SU-DHL-6 (cell line): ENCODE data around the gene ERN1.

Source experiments
- H2AFZ ChIP-seq: fragments of 200-600 bp; sonication (generic); 2 replicates; pipeline ENCODE4 v1.6.1; 2014; ENCODE audit warnings: low read depth, mild to moderate bottlenecking, moderate library complexity, mixed read lengths, antibody characterized with exemption, low read length; ENCODE audit not compliant: severe bottlenecking
- H3F3A ChIP-seq: fragments of 200-600 bp; shearing (Covaris generic); 2 replicates; pipeline ENCODE4 v1.6.0; 2016; ENCODE audit warnings: antibody characterized with exemption, mild to moderate bottlenecking; ENCODE audit not compliant: insufficient read depth
- H3K27ac ChIP-seq: fragments of 200-600 bp; sonication (generic); 2 replicates; pipeline ENCODE4 v1.5.1; 2016; ENCODE audit warnings: low read depth, mild to moderate bottlenecking, low read length, moderate library complexity, mixed read lengths
- H3K27me3 ChIP-seq: fragments of 200-600 bp; sonication (generic), shearing (Covaris generic); 2 replicates; pipeline ENCODE4 v1.6.0; 2014; ENCODE audit warnings: mild to moderate bottlenecking, low read length
- H3K36me3 ChIP-seq: fragments of 200-600 bp; sonication (generic); 2 replicates; pipeline ENCODE4 v1.6.1; 2014; ENCODE audit warnings: mild to moderate bottlenecking, low read length, mixed read lengths
- H3K4me2 ChIP-seq: fragments of 300-600, 200-600 bp; shearing (Covaris generic), sonication (generic); 2 replicates; pipeline ENCODE4 v1.6.0; 2014; ENCODE audit warnings: low read length, low read depth, mild to moderate bottlenecking; ENCODE audit not compliant: poor library complexity, severe bottlenecking
- H3K4me3 ChIP-seq: fragments of 200-600 bp; sonication (generic); 2 replicates; pipeline ENCODE4 v1.5.1; 2014; ENCODE audit warnings: antibody characterized with exemption, low read length, mild to moderate bottlenecking, mixed read lengths; ENCODE audit not compliant: insufficient read depth, poor library complexity, severe bottlenecking
- H3K79me2 ChIP-seq: fragments of 200-600 bp; sonication (generic); 2 replicates; pipeline ENCODE4 v1.6.1; 2014; ENCODE audit warnings: mild to moderate bottlenecking, low read length, moderate library complexity; ENCODE audit not compliant: insufficient read depth
- H3K9ac ChIP-seq: fragments of 200-600 bp; sonication (generic); 2 replicates; pipeline ENCODE4 v1.7.0; 2014; ENCODE audit warnings: mild to moderate bottlenecking, low read length
- H3K9me2 ChIP-seq: fragments of 200-600 bp; sonication (generic); replicated peaks from 2 replicates; pipeline ENCODE4 v1.6.1; 2014; ENCODE audit warnings: low read length; ENCODE audit not compliant: insufficient read depth
- H3K9me3 ChIP-seq: fragments of 200-600 bp; sonication (generic); 2 replicates; pipeline ENCODE4 v1.6.1; 2014; ENCODE audit warnings: low read length, mixed read lengths; ENCODE audit not compliant: insufficient read depth
- H4K20me1 ChIP-seq: fragments of 200-600 bp; sonication (generic); 2 replicates; pipeline ENCODE4 v1.6.1; 2014; ENCODE audit warnings: low read depth, mild to moderate bottlenecking, antibody characterized with exemption, low read length, moderate library complexity, mixed read lengths
- EZH2phosphoT487 ChIP-seq: fragments of 200-600 bp; sonication (generic), shearing (Covaris generic); conservative IDR thresholded peaks from 2 replicates; pipeline ENCODE4 v1.6.1; 2018; ENCODE audit warnings: mild to moderate bottlenecking, antibody characterized with exemption, low read length, moderate library complexity, mixed read lengths
- TF ChIP-seq, protein P1 (sequence below): fragments of 200-600 bp; sonication (generic); IDR thresholded peaks from one replicate; pipeline ENCODE4 v1.5.1; 2017; ENCODE audit warnings: antibody characterized with exemption, mild to moderate bottlenecking, low read length, moderate library complexity; ENCODE audit not compliant: insufficient read depth, poor library complexity, severe bottlenecking

Gene ERN1

DNA sequence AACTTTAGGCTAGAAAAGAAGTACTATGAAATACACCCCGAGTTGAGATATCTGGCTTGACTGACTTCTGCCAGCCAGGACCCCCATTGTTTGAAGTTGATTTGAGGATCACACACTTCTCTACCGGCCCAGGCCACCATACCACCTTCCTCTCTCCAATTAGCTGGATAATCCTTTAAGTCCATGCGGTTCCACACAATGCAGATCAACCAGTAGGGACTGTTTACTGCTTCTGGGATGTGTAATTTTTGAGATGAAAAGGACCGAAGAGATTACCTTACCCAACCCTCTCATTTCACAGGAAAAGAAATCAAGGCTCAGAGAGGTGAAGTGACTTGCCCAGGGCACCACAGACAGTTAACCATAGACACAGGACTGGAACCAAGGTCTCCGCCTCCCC is 20.5 kb downstream of the ERN1 start:
- Histone ChIP-seq H3K79me2 (no peaks in the 10 kb centered on the region), H3K4me2 (no peak overlapping the region), H3K9me3 (no peaks in the 10 kb centered on the region), H2AFZ (no peak overlapping the region), H3K4me3 (no peak overlapping the region), H3K27ac (no peak overlapping the region), H3K9ac (no peak overlapping the region), H3K36me3 (no peaks in the 10 kb centered on the region), H4K20me1 (no peaks in the 10 kb centered on the region), H3K9me2 (no peaks in the 10 kb centered on the region), H3K27me3 (no peaks in the 10 kb centered on the region), H3F3A (no peaks in the 10 kb centered on the region)
- TF ChIP-seq, protein P1, sequence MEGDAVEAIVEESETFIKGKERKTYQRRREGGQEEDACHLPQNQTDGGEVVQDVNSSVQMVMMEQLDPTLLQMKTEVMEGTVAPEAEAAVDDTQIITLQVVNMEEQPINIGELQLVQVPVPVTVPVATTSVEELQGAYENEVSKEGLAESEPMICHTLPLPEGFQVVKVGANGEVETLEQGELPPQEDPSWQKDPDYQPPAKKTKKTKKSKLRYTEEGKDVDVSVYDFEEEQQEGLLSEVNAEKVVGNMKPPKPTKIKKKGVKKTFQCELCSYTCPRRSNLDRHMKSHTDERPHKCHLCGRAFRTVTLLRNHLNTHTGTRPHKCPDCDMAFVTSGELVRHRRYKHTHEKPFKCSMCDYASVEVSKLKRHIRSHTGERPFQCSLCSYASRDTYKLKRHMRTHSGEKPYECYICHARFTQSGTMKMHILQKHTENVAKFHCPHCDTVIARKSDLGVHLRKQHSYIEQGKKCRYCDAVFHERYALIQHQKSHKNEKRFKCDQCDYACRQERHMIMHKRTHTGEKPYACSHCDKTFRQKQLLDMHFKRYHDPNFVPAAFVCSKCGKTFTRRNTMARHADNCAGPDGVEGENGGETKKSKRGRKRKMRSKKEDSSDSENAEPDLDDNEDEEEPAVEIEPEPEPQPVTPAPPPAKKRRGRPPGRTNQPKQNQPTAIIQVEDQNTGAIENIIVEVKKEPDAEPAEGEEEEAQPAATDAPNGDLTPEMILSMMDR: no peak
- no peak for TF ChIP-seq EZH2phosphoT487

DNA sequence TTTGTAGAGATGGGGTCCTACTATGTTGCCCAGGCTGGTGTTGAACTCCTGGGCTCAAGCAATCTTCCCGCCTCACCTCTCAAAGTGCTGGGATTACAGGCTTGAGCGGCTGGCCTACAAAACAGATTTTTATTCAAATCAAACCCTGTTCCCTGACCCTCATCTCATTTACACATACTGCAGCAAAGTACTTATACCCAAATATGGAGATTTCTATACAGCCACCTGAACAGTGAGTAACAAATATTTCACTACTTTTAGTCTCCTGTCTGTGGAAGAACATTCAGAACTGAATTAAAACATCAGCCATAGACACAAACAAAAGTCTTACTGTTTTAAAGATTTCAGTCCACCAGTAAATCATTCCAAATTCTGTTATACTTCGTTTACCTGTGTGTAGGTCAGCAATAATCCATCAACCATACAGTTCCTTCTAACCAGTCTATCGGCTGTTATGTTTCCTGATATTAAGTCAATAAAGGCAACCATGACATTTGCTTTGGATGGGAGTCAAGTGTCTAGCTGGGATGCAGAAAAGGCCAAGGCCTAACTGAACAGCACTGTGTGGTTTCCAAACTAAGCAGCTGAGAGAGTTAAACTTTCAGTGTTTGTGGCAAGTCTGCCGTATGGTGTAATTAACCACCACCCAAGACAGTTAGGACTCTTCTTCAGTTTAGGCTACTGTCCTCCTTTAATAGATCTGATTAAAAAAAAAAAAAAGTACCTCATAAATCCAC is 22.3 kb downstream of the ERN1 start:
- no peaks in the 10 kb centered on the region for H3K9me2 ChIP-seq
- H3K79me2 ChIP-seq: no peaks in the 10 kb centered on the region
- no peaks in the 10 kb centered on the region for H3K27me3 ChIP-seq
- no peaks in the 10 kb centered on the region for H3K9me3 ChIP-seq
- H3K4me2 ChIP-seq: no peak overlapping the region
- H3K9ac ChIP-seq: no peak overlapping the region
- H3K27ac ChIP-seq: no peak overlapping the region
- no peaks in the 10 kb centered on the region for H3K36me3 ChIP-seq
- no peaks in the 10 kb centered on the region for H4K20me1 ChIP-seq
- no peak overlapping the region for H3K4me3 ChIP-seq
- no peaks in the 10 kb centered on the region for H3F3A ChIP-seq
- no peak for TF ChIP-seq EZH2phosphoT487
- TF ChIP-seq, protein P1: no peak
- H2AFZ ChIP-seq: no peak overlapping the region

DNA sequence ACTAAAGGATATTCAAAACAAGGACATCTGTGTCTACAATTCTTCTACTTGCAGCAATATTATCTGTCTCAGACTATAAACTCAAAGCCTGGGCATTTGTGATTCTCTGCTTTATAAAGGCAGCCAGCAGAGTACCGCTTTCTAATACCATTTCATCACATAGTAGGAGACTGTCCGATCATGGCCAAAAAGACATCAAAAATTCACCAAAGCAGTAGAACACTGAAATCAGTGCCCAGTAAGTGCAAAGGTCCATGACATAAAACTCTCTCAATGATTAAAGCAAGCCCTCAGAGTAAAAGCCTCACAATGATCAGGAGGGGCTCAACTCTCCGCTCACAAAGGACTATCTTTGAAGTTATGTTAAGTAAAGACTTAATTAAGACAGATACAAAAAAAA is 23.0 kb downstream of the ERN1 start:
- H3K4me2 ChIP-seq: no peak overlapping the region
- no peak overlapping the region for H3K4me3 ChIP-seq
- H4K20me1 ChIP-seq: no peaks in the 10 kb centered on the region
- H3K9ac ChIP-seq: no peak overlapping the region
- no peak for TF ChIP-seq EZH2phosphoT487
- TF ChIP-seq, protein P1: no peak
- H3F3A ChIP-seq: no peaks in the 10 kb centered on the region
- H3K79me2 ChIP-seq: no peaks in the 10 kb centered on the region
- H3K36me3 ChIP-seq: no peaks in the 10 kb centered on the region
- no peak overlapping the region for H2AFZ ChIP-seq
- H3K9me3 ChIP-seq: no peaks in the 10 kb centered on the region
- H3K27me3 ChIP-seq: no peaks in the 10 kb centered on the region
- H3K27ac ChIP-seq: no peak overlapping the region
- no peaks in the 10 kb centered on the region for H3K9me2 ChIP-seq
